Fibroblast of pulmonary artery (primary cell): ENCODE results near the gene ZBTB8B.
"Not testable (repeated sequence)": the region's sequence is repeated elsewhere in the genome, so short reads cannot be mapped to it uniquely, and the experiment has no call there.

Experiments used
- DNase-seq: peaks from one replicate; pipeline ENCODE4 v3.0.0-alpha.2; 2010; ENCODE audit warnings: low read depth
- H3K4me3 ChIP-seq: replicated peaks from 2 replicates; pipeline ENCODE4 v1.5.1; 2011; ENCODE audit warnings: low read depth, mild to moderate bottlenecking, control low read depth, low read length, moderate library complexity
- TF ChIP-seq, protein P1 (sequence below): IDR thresholded peaks from 2 replicates; pipeline ENCODE4 v1.5.1; 2011; ENCODE audit warnings: mild to moderate bottlenecking, control low read depth, low read length, inconsistent platforms; ENCODE audit errors: missing control alignments

Gene ZBTB8B

GRCh38 chr1:32474954-32475353 lies 10.1 kb downstream of the ZBTB8B start:
- TF ChIP-seq, protein P1, sequence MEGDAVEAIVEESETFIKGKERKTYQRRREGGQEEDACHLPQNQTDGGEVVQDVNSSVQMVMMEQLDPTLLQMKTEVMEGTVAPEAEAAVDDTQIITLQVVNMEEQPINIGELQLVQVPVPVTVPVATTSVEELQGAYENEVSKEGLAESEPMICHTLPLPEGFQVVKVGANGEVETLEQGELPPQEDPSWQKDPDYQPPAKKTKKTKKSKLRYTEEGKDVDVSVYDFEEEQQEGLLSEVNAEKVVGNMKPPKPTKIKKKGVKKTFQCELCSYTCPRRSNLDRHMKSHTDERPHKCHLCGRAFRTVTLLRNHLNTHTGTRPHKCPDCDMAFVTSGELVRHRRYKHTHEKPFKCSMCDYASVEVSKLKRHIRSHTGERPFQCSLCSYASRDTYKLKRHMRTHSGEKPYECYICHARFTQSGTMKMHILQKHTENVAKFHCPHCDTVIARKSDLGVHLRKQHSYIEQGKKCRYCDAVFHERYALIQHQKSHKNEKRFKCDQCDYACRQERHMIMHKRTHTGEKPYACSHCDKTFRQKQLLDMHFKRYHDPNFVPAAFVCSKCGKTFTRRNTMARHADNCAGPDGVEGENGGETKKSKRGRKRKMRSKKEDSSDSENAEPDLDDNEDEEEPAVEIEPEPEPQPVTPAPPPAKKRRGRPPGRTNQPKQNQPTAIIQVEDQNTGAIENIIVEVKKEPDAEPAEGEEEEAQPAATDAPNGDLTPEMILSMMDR: no peak
- no peak overlapping the region for H3K4me3 ChIP-seq
- DNase-seq: no peak

DNA sequence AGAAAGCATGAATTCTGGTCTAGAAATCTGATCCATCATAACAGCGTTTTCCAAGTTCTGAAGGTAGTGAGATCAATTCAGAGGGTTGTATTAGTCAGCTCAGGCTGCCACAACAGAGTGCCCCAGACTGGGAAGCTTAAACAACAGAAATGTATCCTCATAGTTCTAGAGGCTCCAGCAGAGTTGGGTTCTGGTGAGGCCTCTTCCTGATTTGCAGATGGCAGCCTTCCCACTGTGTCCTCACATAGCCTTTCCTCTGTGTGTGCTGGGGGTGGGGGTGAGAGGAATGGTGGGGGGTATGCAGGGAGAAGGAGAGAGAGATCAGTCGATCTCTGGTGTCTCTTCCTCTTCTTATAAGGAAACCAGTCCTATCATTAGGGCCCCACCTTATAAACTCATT lies 15.1 kb downstream of the ZBTB8B start:
- no peak for DNase-seq
- H3K4me3 ChIP-seq: no peak overlapping the region
- TF ChIP-seq, protein P1: no peak

GRCh38 chr1:32480761-32481160 lies 15.9 kb downstream of the ZBTB8B start:
- DNase-seq: no peak
- TF ChIP-seq, protein P1: no peak
- H3K4me3 ChIP-seq: no peak overlapping the region

GRCh38 chr1:32481788-32482187 lies 16.9 kb downstream of the ZBTB8B start:
- DNase-seq, H3K4me3 ChIP-seq: not testable (repeated sequence)

DNA sequence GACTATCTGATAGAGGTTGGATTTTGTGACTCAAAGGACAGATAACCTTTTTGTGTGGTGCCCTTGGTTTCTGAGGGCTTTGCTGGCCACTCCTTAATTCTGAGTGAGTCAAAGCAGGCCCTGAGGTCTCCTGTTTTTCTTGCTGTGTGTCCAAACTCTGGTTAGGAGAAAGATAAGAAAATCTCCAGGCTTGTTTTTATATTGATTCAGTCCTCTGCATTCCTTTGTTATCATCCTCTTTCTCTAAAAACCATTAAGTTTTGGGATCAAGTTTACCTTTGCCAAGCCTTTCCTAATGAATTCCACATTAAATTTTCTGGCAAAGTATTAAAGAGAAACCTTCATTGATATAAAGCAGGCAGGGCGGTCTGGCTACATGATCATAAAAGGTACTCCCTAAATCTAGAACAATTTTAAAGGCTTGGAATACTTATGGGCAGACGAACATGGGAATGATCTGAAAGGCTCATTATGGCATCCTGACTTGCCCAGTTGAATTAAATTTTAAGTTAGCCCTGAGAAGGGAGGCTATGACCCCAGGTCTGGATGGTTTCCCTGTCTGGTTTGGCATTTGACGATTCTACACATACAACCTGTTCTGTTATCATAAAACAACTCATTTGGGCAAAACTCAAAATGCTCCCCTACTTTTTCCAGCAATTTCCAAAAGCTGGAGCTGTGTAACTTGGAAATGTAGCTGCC lies 20.8 kb downstream of the ZBTB8B start:
- TF ChIP-seq, protein P1: no peak
- peak; percentile 27 for DNase-seq
- no peak overlapping the region for H3K4me3 ChIP-seq

GRCh38 chr1:32486463-32487113 lies 21.7 kb downstream of the ZBTB8B start:
- no peak for DNase-seq
- H3K4me3 ChIP-seq: no peak overlapping the region
- TF ChIP-seq, protein P1: no peak

DNA sequence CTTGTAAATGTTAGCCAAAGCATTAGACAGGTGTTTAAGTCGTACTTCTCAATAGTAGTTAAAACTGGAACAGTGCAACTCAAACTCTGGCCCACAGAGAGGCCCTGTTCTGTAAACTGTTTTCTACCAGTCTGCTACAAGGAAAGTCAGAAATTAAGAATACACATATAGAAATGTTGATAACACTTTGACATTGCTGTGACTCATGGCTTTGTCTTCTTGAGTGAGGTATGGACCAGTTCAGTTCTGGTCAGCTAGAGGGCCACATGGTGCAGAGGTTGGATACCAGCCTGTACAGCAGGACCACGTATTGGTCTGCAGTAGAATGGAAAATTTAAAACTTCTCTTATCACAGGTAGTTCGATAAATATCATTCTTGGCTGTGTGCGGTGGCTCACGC lies 22.3 kb downstream of the ZBTB8B start:
- DNase-seq: no peak
- TF ChIP-seq, protein P1: no peak
- no peak overlapping the region for H3K4me3 ChIP-seq
